ENCODE data around the gene THSD4.

Gene THSD4

DNA sequence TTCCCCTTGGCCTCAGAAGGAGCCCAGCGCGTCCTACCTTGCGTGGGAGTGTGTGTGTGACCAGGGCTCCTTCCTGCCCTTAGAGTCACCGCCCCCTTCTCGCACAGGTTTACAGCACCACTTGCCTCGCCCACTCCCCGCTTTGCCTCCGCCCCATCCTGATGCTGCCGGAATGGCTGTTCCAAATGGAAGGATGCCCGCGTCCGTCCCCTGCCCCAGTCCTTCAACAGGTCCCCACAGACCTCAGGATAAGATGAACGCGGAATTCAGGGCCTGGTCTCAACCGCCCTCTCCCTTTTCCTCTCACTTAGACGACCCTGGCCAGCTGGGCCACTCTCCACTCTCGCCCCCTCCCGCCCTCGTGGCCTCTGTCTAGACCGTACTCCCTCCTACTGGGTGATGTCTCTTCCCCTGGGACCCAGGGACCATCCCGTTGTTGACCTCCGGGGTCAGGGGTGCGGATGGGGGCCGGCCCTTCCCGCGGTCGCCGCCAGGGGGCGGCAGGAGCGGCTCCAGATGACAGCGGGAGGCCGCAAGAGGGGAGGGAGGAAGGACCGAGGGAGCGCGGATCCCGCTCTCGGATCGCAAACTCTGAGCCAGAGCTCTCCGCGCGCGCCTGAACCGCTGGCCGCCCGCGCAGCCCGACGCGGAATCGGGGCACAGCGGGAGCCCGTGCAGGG, at the start of gene THSD4:
Gene THSD4, plus strand, starts transcription at position 585 of the 680 bp plus-strand sequence.
- no peak for TF ChIP-seq EZH2phosphoT487 (IDR thresholded peaks at IDR 0.05; ENCODE audit: low read length)
- TF ChIP-seq, protein P1, sequence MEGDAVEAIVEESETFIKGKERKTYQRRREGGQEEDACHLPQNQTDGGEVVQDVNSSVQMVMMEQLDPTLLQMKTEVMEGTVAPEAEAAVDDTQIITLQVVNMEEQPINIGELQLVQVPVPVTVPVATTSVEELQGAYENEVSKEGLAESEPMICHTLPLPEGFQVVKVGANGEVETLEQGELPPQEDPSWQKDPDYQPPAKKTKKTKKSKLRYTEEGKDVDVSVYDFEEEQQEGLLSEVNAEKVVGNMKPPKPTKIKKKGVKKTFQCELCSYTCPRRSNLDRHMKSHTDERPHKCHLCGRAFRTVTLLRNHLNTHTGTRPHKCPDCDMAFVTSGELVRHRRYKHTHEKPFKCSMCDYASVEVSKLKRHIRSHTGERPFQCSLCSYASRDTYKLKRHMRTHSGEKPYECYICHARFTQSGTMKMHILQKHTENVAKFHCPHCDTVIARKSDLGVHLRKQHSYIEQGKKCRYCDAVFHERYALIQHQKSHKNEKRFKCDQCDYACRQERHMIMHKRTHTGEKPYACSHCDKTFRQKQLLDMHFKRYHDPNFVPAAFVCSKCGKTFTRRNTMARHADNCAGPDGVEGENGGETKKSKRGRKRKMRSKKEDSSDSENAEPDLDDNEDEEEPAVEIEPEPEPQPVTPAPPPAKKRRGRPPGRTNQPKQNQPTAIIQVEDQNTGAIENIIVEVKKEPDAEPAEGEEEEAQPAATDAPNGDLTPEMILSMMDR (IDR thresholded peaks at IDR 0.05; ENCODE audit: low read length) = peak; percentile 92
- Histone ChIP-seq H3K9me2 (replicated peaks; ENCODE audit: insufficient read depth, low read length) (no peaks in the 10 kb centered on the region), H3K4me1 (ENCODE audit: low read length) (peaks cover 5% of the 10 kb centered on the region; the same call in 1 of the 2 replicates), H2AFZ (ENCODE audit: low read length) (peak within 1 kb of the TSS; percentile 59), H3K27ac (ENCODE audit: low read length) (no peak within 1 kb of the TSS), H3K9me3 (replicated peaks; ENCODE audit: insufficient read depth, low read length) (no peaks in the 10 kb centered on the region), H3K4me2 (ENCODE audit: low read depth, low read length) (peak within 1 kb of the TSS; percentile 93), H3K79me2 (ENCODE audit: low read length) (no peaks in the 10 kb centered on the region), H3K27me3 (replicated peaks; ENCODE audit: insufficient read depth, low read length) (0 out of 2 replicates have a peak, but pooled peaks cover 4% of the 10 kb centered on the region), H4K20me1 (ENCODE audit: insufficient read depth, low read length) (no peaks in the 10 kb centered on the region), H3K9ac (ENCODE audit: low read length) (peak within 1 kb of the TSS; percentile 42; the same call in 1 of the 2 replicates), H3K4me3 (ENCODE audit: low read length) (peak within 1 kb of the TSS; percentile 69), H3F3A (ENCODE audit: insufficient read depth, low read length) (no peaks in the 10 kb centered on the region), H3K36me3 (replicated peaks; ENCODE audit: insufficient read depth, low read length) (no peaks in the 10 kb centered on the region)
- peak; percentile 80 for DNase-seq

DNA sequence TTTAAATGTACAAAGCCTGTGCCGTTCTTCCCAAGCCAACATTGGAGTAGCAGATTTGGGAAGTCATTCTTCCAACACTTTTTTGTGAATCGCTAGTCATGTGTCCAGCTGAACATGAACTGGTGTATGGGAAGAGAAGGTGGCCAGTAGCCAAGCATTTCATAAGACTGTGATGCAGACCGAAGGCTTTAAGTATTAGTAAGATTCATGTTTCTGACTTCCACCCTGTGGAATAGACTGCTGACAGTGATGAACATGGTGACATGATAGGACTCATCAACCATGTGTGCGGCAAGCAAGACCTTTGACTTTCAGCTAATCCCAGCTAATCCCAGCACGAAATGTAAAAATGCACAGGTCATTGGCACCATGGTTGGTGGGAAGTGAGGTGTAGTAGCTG, 48.3 kb upstream of the THSD4 start:
- no peaks in the 10 kb centered on the region for H3K9me2 ChIP-seq (replicated peaks; ENCODE audit: insufficient read depth, low read length)
- H3K27me3 ChIP-seq (replicated peaks; ENCODE audit: insufficient read depth, low read length) = no peaks in the 10 kb centered on the region
- TF ChIP-seq, protein P1 (IDR thresholded peaks at IDR 0.05; ENCODE audit: low read length) = no peak
- no peaks in the 10 kb centered on the region for H3K4me1 ChIP-seq (ENCODE audit: low read length)
- no peak overlapping the region for H3K27ac ChIP-seq (ENCODE audit: low read length)
- no peak overlapping the region for H3K4me3 ChIP-seq (ENCODE audit: low read length)
- no peaks in the 10 kb centered on the region for H4K20me1 ChIP-seq (ENCODE audit: insufficient read depth, low read length)
- no peak overlapping the region for H2AFZ ChIP-seq (ENCODE audit: low read length)
- H3F3A ChIP-seq (ENCODE audit: insufficient read depth, low read length) = no peaks in the 10 kb centered on the region
- no peak for DNase-seq
- no peak overlapping the region for H3K4me2 ChIP-seq (ENCODE audit: low read depth, low read length)
- no peaks in the 10 kb centered on the region for H3K79me2 ChIP-seq (ENCODE audit: low read length)
- no peaks in the 10 kb centered on the region for H3K36me3 ChIP-seq (replicated peaks; ENCODE audit: insufficient read depth, low read length)
- no peaks in the 10 kb centered on the region for H3K9me3 ChIP-seq (replicated peaks; ENCODE audit: insufficient read depth, low read length)
- H3K9ac ChIP-seq (ENCODE audit: low read length) = no peak overlapping the region

DNA sequence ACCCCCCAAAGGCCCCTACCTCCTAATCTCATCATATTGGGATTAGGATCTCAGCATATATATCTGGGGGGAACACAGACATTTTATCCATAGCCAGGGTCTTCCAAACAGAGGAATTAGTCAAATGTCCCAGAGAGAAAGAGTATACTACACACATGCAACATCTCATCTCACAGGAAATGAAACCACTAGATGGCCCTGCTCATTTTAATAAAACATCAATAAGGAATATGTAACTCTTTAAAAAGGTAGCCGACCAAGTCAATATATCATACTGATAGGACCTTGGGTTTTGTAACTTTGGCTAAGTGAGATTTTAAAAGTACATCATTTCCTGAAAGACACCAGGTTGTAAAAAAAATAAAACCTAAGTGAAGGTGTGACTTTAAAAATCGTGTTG, 45.6 kb upstream of the THSD4 start:
- no peaks in the 10 kb centered on the region for H3K79me2 ChIP-seq (ENCODE audit: low read length)
- H3K9me3 ChIP-seq (replicated peaks; ENCODE audit: insufficient read depth, low read length) = no peaks in the 10 kb centered on the region
- H3F3A ChIP-seq (ENCODE audit: insufficient read depth, low read length) = no peaks in the 10 kb centered on the region
- no peak overlapping the region for H2AFZ ChIP-seq (ENCODE audit: low read length)
- H3K9ac ChIP-seq (ENCODE audit: low read length) = no peak overlapping the region
- no peaks in the 10 kb centered on the region for H4K20me1 ChIP-seq (ENCODE audit: insufficient read depth, low read length)
- DNase-seq = no peak
- no peak for TF ChIP-seq EZH2phosphoT487 (IDR thresholded peaks at IDR 0.05; ENCODE audit: low read length)
- TF ChIP-seq, protein P1 (IDR thresholded peaks at IDR 0.05; ENCODE audit: low read length) = no peak
- TF ChIP-seq EZH2 (optimal IDR thresholded peaks at IDR 0.05; ENCODE audit: low read depth, low read length) = no peak
- H3K4me1 ChIP-seq (ENCODE audit: low read length) = no peaks in the 10 kb centered on the region
- no peak overlapping the region for H3K4me3 ChIP-seq (ENCODE audit: low read length)
- no peaks in the 10 kb centered on the region for H3K36me3 ChIP-seq (replicated peaks; ENCODE audit: insufficient read depth, low read length)
- H3K27ac ChIP-seq (ENCODE audit: low read length) = no peak overlapping the region
- H3K9me2 ChIP-seq (replicated peaks; ENCODE audit: insufficient read depth, low read length) = no peaks in the 10 kb centered on the region
- no peak overlapping the region for H3K4me2 ChIP-seq (ENCODE audit: low read depth, low read length)
- H3K27me3 ChIP-seq (replicated peaks; ENCODE audit: insufficient read depth, low read length) = no peaks in the 10 kb centered on the region

Data from MM.1S (cell line).